Measurements from ENCODE around the gene IFT88. TPM values are rescaled to one million over a fixed set of nuclear protein-coding genes. Genes with fewer than 3 reads are reported as not detected.

IFT88 gene
- total RNA-seq, 4 donors from 2014 or later: 11.4 to 22.0 (median 13.3) TPM

GRCh38 chr13:20701461-20701860 is 134.5 kb downstream of the IFT88 start:
- TF ChIP-seq CTCF (IDR thresholded peaks at IDR 0.05; ENCODE audit: low read depth): no peak

GRCh38 chr13:20702530-20702914 is 135.6 kb downstream of the IFT88 start:
- TF ChIP-seq CTCF (IDR thresholded peaks at IDR 0.05; ENCODE audit: low read depth): no peak

- TF ChIP-seq CTCF (IDR thresholded peaks at IDR 0.05; ENCODE audit: low read depth): no peak
Observed at GRCh38 chr13:20702915-20703779, 136.2 kb downstream of the IFT88 start, which contains the start of gene IL17D. Gene IL17D, plus strand, starts transcription at chr13:20703699. Its CDS starts 303 bp downstream, at chr13:20704002.

- TF ChIP-seq CTCF (IDR thresholded peaks at IDR 0.05; ENCODE audit: low read depth): no peak
Observed at GRCh38 chr13:20703780-20704458, 137.0 kb downstream of the IFT88 start.

GRCh38 chr13:20704459-20705069 is 137.6 kb downstream of the IFT88 start:
- no peak for TF ChIP-seq CTCF (IDR thresholded peaks at IDR 0.05; ENCODE audit: low read depth)

GRCh38 chr13:20706661-20707060 is 139.7 kb downstream of the IFT88 start:
- no peak for TF ChIP-seq CTCF (IDR thresholded peaks at IDR 0.05; ENCODE audit: low read depth)

GRCh38 chr13:20708216-20708615 is 141.3 kb downstream of the IFT88 start:
- TF ChIP-seq CTCF (IDR thresholded peaks at IDR 0.05; ENCODE audit: low read depth): no peak
